ENCODE data around the gene PSMB3. TPM values are rescaled to one million over a fixed set of nuclear protein-coding genes. Genes with fewer than 3 reads are reported as not detected.

Gene PSMB3
- total RNA-seq, 2 donors from 2014 or later: 182 to 190 TPM

GRCh38 chr17:38809828-38810227 lies 57.3 kb downstream of the PSMB3 start:
- peaks cover 9 to 33% of the 10 kb centered on the region in 2 donors for H3K36me3 Mint-ChIP-seq (ENCODE audit: insufficient read depth in 2 of 2)
- no peaks in the 10 kb centered on the region for H3K9me3 Mint-ChIP-seq
- no peak overlapping the region for H3K4me3 Mint-ChIP-seq
- ATAC-seq (replicated peaks in 1 of 2) (no peak), DNase-seq (no peak)
- no peaks in the 10 kb centered on the region for H3K27me3 Mint-ChIP-seq (ENCODE audit: low read depth)
- no peak overlapping the region for H3K27ac Mint-ChIP-seq
- no peaks in the 10 kb centered on the region for H3K4me1 Mint-ChIP-seq (ENCODE audit: low read depth)

Other genes with a start within 250 kb of the PSMB3 start
- 1 to 10 TPM in 1 of 2 donors, under 1 TPM in 1; 0.72 to 1.8 TPM for gene SRCIN1, start 146.8 kb upstream of the PSMB3 start, total RNA-seq
- gene EPOP, start 77.8 kb upstream of the PSMB3 start, total RNA-seq: 10 to 100 TPM; 30.3 to 37.4 TPM
- 100 to 1,000 TPM; 251 to 263 TPM for gene MLLT6, start 47.5 kb upstream of the PSMB3 start, total RNA-seq
- gene CISD3, start 22.4 kb upstream of the PSMB3 start, total RNA-seq: 10 to 100 TPM; 25.5 to 27.8 TPM
- 1 to 10 TPM; 2.7 to 7.7 TPM for gene PCGF2, start 4.4 kb upstream of the PSMB3 start, total RNA-seq
- gene PIP4K2B, start 46.8 kb downstream of the PSMB3 start, total RNA-seq: 10 to 100 TPM; 32.7 to 34.3 TPM
- 10 to 100 TPM; 29.7 to 33.5 TPM for gene CWC25, start 72.6 kb downstream of the PSMB3 start, total RNA-seq
- 1,000 to 10,000 TPM; 1,230 to 1,505 TPM for gene RPL23, start 101.0 kb downstream of the PSMB3 start, total RNA-seq
- gene LASP1, start 117.3 kb downstream of the PSMB3 start, total RNA-seq: 100 to 1,000 TPM; 160 to 172 TPM
- gene FBXO47, start 214.7 kb downstream of the PSMB3 start, total RNA-seq: under 1 TPM in 1 of 2 donors, not detected in 1; 0.16 TPM

All from activated T-cell treated with anti-CD3 and anti-CD28 coated beads, Interleukin-2, amount 50 U/mL, for 72 hours (primary cell).